H9 (cell line): ENCODE results near the gene TMEM51. TPM values are rescaled to one million over a fixed set of nuclear protein-coding genes. Genes with fewer than 3 reads are reported as not detected.

Experiments used
- DNase-seq: peaks from one replicate; pipeline ENCODE4 v3.0.0-alpha.2; 2017
- H2AFZ ChIP-seq: one replicate; pipeline ENCODE4 v1.6.1; 2013; ENCODE audit warnings: mild to moderate bottlenecking, low read length, control low read depth, moderate library complexity
- H2AK5ac ChIP-seq: 2 replicates; pipeline ENCODE4 v1.6.1; 2013; ENCODE audit warnings: low read length, control low read depth, mixed read lengths; ENCODE audit not compliant: insufficient read length
- H2BK120ac ChIP-seq: one replicate; pipeline ENCODE4 v1.6.1; 2013; ENCODE audit warnings: low read depth, mild to moderate bottlenecking, low read length, control low read depth, inconsistent platforms; ENCODE audit not compliant: poor library complexity, severe bottlenecking
- H2BK12ac ChIP-seq: 2 replicates; pipeline ENCODE4 v1.6.1; 2013; ENCODE audit warnings: low read length, control low read depth, mixed read lengths, low read depth; ENCODE audit not compliant: insufficient read length
- H2BK15ac ChIP-seq: 2 replicates; pipeline ENCODE4 v1.6.1; 2013; ENCODE audit warnings: low read depth, low read length, control low read depth
- H2BK20ac ChIP-seq: one replicate; pipeline ENCODE4 v1.6.1; 2013; ENCODE audit warnings: low read depth, mild to moderate bottlenecking, low read length, control low read depth, inconsistent platforms; ENCODE audit not compliant: poor library complexity, severe bottlenecking
- H2BK5ac ChIP-seq: 2 replicates; pipeline ENCODE4 v1.6.1; 2013; ENCODE audit warnings: low read length, control low read depth, mixed read lengths; ENCODE audit not compliant: insufficient read length
- H3K14ac ChIP-seq: 2 replicates; pipeline ENCODE4 v1.6.1; 2013; ENCODE audit warnings: low read length, control low read depth; ENCODE audit not compliant: insufficient read depth
- H3K18ac ChIP-seq: 2 replicates; pipeline ENCODE4 v1.6.1; 2013; ENCODE audit warnings: low read depth, mild to moderate bottlenecking, mixed read lengths, low read length, control low read depth; ENCODE audit not compliant: insufficient read length
- H3K23ac ChIP-seq: 2 replicates; pipeline ENCODE4 v1.6.1; 2013; ENCODE audit warnings: low read length, control low read depth, mixed read lengths, low read depth; ENCODE audit not compliant: insufficient read length
- H3K23me2 ChIP-seq: 2 replicates; pipeline ENCODE4 v1.6.1; 2013; ENCODE audit warnings: low read depth, mild to moderate bottlenecking, mixed read lengths, low read length, control low read depth; ENCODE audit not compliant: insufficient read length, poor library complexity, severe bottlenecking
- H3K27ac ChIP-seq: 2 replicates; pipeline ENCODE4 v1.5.1; 2013; ENCODE audit warnings: low read length, control low read depth, mixed read lengths, low read depth; ENCODE audit not compliant: insufficient read length
- H3K27me3 ChIP-seq: 2 replicates; pipeline ENCODE4 v1.6.1; 2013; ENCODE audit warnings: low read length, control low read depth, inconsistent platforms; ENCODE audit not compliant: insufficient read depth
- H3K4ac ChIP-seq: 2 replicates; pipeline ENCODE4 v1.6.1; 2013; ENCODE audit warnings: low read depth, mild to moderate bottlenecking, control low read depth, inconsistent platforms, low read length, moderate library complexity
- H3K4me1 ChIP-seq: 2 replicates; pipeline ENCODE4 v1.6.1; 2013; ENCODE audit warnings: low read length, control low read depth, inconsistent platforms; ENCODE audit not compliant: insufficient read depth
- H3K4me2 ChIP-seq: 2 replicates; pipeline ENCODE4 v1.6.1; 2013; ENCODE audit warnings: low read length, control low read depth, mixed read lengths; ENCODE audit not compliant: insufficient read length, insufficient read depth
- H3K56ac ChIP-seq: 2 replicates; pipeline ENCODE4 v1.6.1; 2013; ENCODE audit warnings: low read depth, mild to moderate bottlenecking, mixed read lengths, low read length, control low read depth; ENCODE audit not compliant: insufficient read length
- H3K79me1 ChIP-seq: 2 replicates; pipeline ENCODE4 v1.6.1; 2013; ENCODE audit warnings: low read depth, mild to moderate bottlenecking, moderate library complexity, low read length, control low read depth, inconsistent platforms; ENCODE audit not compliant: insufficient read depth, poor library complexity, severe bottlenecking
- H3K79me2 ChIP-seq: 2 replicates; pipeline ENCODE4 v1.6.1; 2013; ENCODE audit warnings: low read length, control low read depth, inconsistent platforms; ENCODE audit not compliant: insufficient read depth
- H3K9ac ChIP-seq: 2 replicates; pipeline ENCODE4 v1.6.1; 2013; ENCODE audit warnings: low read length, control low read depth, mixed read lengths; ENCODE audit not compliant: insufficient read length; ENCODE audit errors: extremely low read depth
- H3K9me3 ChIP-seq: one replicate; pipeline ENCODE4 v1.6.1; 2013; ENCODE audit warnings: low read depth, low read length, inconsistent platforms; ENCODE audit not compliant: control insufficient read depth
- H3T11ph ChIP-seq: one replicate; pipeline ENCODE4 v1.6.1; 2013; ENCODE audit warnings: mild to moderate bottlenecking, low read length, control low read depth, inconsistent platforms
- H4K20me1 ChIP-seq: one replicate; pipeline ENCODE4 v1.6.1; 2013; ENCODE audit not compliant: control insufficient read depth, insufficient read length, insufficient read depth
- H4K5ac ChIP-seq: 2 replicates; pipeline ENCODE4 v1.6.1; 2013; ENCODE audit warnings: low read depth, mild to moderate bottlenecking, mixed read lengths, low read length, control low read depth; ENCODE audit not compliant: insufficient read length
- H4K8ac ChIP-seq: replicated peaks from 2 replicates; pipeline ENCODE4 v1.6.1; 2013; ENCODE audit warnings: low read length, control low read depth, mixed read lengths, low read depth; ENCODE audit not compliant: insufficient read length
- H4K91ac ChIP-seq: 2 replicates; pipeline ENCODE4 v1.6.1; 2013; ENCODE audit warnings: low read depth, mild to moderate bottlenecking, moderate library complexity, mixed read lengths, low read length, control low read depth; ENCODE audit not compliant: insufficient read length
- H3K27ac Mint-ChIP-seq, 3 experiments: 2 replicates in 2 of 3; 3 replicates in 1 of 3; pipeline ENCODE4 v1.8.0; 2020 to 2021; ENCODE audit warnings: mixed read lengths in 3 of 3, mild to moderate bottlenecking in 1 of 3, moderate library complexity in 1 of 3
- H3K27me3 Mint-ChIP-seq: 2 replicates; pipeline ENCODE4 v1.8.0; 2021; ENCODE audit warnings: low read depth, mild to moderate bottlenecking, moderate library complexity, mixed read lengths
- H3K36me3 Mint-ChIP-seq, 3 experiments: 2 replicates in 2 of 3; 3 replicates in 1 of 3; pipeline ENCODE4 v1.8.0; 2020 to 2021; ENCODE audit warnings: low read depth in 3 of 3, mixed read lengths in 3 of 3; ENCODE audit not compliant: insufficient read depth in 1 of 3
- H3K4me1 Mint-ChIP-seq, 2 experiments: 2 replicates each; pipeline ENCODE4 v1.8.0; 2020; ENCODE audit warnings: mixed read lengths in 2 of 2
- H3K4me3 Mint-ChIP-seq, 2 experiments: 2 replicates in 1 of 2; 3 replicates in 1 of 2; pipeline ENCODE4 v1.8.0; 2020 to 2021; ENCODE audit warnings: mild to moderate bottlenecking in 2 of 2, mixed read lengths in 2 of 2, moderate library complexity in 1 of 2
- H3K9me3 Mint-ChIP-seq, 2 experiments: 2 replicates in 1 of 2; 3 replicates in 1 of 2; pipeline ENCODE4 v1.8.0; 2020; ENCODE audit warnings: mild to moderate bottlenecking in 2 of 2, mixed read lengths in 2 of 2, moderate library complexity in 1 of 2
- CTCF ChIP-seq: fragments of 200-600 bp; sonication (generic); conservative IDR thresholded peaks from 3 replicates; pipeline ENCODE4 v1.8.0; 2021; ENCODE audit warnings: antibody characterized with exemption, mild to moderate bottlenecking
- whole genome bisulfite sequencing: extraction: QIAGEN DNeasy Blood & Tissue Kit; methylation state at CpG from one replicate; pipeline ENCODE4 v1.1.7; 2013; ENCODE audit warnings: missing lambda C conversion rate, low lambda C conversion rate, mixed read lengths; ENCODE audit not compliant: insufficient read length; ENCODE audit errors: extremely low coverage; 5-methylcytosine and 5-hydroxymethylcytosine counted together
- total RNA-seq: library from RNA; stranded (reverse); gene quantifications from 2 replicates; pipeline ENCODE4 v1.2.1, GENCODE V29; 2021

Gene TMEM51
- total RNA-seq, 1 experiment from 2014 or later, result 4.6 TPM

- no peak overlapping the region for H3K9ac ChIP-seq
- no peak overlapping the region for H3T11ph ChIP-seq
- no peak overlapping the region for H4K91ac ChIP-seq
- no peaks in the 10 kb centered on the region for H3K27me3 ChIP-seq
- H2BK20ac ChIP-seq, result no peak overlapping the region
- no peak overlapping the region for H2BK120ac ChIP-seq
- no peak overlapping the region for H3K23ac ChIP-seq
- no peak overlapping the region for H2AK5ac ChIP-seq
- H2BK5ac ChIP-seq, result no peak overlapping the region
- no peaks in the 10 kb centered on the region for H3K9me3 Mint-ChIP-seq
- H3K56ac ChIP-seq, result no peak overlapping the region
- H2BK12ac ChIP-seq, result no peak overlapping the region
- no peaks in the 10 kb centered on the region for H4K20me1 ChIP-seq
- DNase-seq, result no peak
- H3K27me3 Mint-ChIP-seq, result peaks cover 1% of the 10 kb centered on the region
- no peak overlapping the region for H2AFZ ChIP-seq
- H3K4me1 Mint-ChIP-seq, result peaks cover 30 to 44% of the 10 kb centered on the region in 2 experiments
- H3K4me2 ChIP-seq, result no peak overlapping the region
- peaks cover 0 to 4% (median 0%) of the 10 kb centered on the region in 3 experiments; a peak in 2 of 7 replicates for H3K36me3 Mint-ChIP-seq
- no peaks in the 10 kb centered on the region for H3K4me1 ChIP-seq
- H3K23me2 ChIP-seq, result no peaks in the 10 kb centered on the region
- H2BK15ac ChIP-seq, result no peak overlapping the region
- no peak for TF ChIP-seq CTCF
- no peaks in the 10 kb centered on the region for H3K9me3 ChIP-seq
- H4K5ac ChIP-seq, result no peak overlapping the region
- peak overlapping the region in 2 of 3 experiments; percentile 17 to 41; a peak in 3 of 7 replicates for H3K27ac Mint-ChIP-seq
- WGBS, result no CpG with 5 or more reads among the region's 8 CpGs
- no peak overlapping the region for H3K14ac ChIP-seq
- no peaks in the 10 kb centered on the region; the same call in 1 of the 2 replicates for H3K79me2 ChIP-seq
- no peak overlapping the region for H3K4ac ChIP-seq
- H3K79me1 ChIP-seq, result no peaks in the 10 kb centered on the region
- H3K18ac ChIP-seq, result no peak overlapping the region
- no peak overlapping the region for H3K27ac ChIP-seq
- no peak overlapping the region for H4K8ac ChIP-seq
- H3K4me3 Mint-ChIP-seq, result no peak overlapping the region
These were observed 7.1 kb downstream of the TMEM51 start for GRCh38 chr1:15160626-15161025.
